ENCODE data around the gene PGD.
"Not testable (repeated sequence)": the region's sequence is repeated elsewhere in the genome, so short reads cannot be mapped to it uniquely, and the experiment has no call there.

The PGD gene

DNA sequence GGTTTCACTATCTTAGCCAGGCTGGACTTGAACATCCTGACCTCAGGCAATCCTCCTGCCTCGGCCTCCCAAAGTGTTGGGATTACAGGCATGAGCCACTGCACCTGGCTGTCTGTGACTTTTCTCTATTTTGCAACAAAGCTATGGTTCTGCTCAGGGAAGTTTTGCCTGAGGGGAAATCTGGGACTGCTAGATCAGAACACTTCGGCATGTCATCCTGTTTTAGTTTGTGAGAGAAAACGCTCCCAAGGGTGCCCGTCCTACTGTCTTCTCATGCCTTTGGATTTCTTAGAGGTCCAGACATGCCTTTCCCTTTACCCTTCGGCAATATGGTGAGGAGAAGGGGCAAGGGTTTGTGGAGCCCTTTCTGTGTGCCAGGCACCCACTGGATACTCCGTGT, 45.4 kb downstream of the PGD start:
- H3K4me3 ChIP-seq (ENCODE audit: low read length) = no peak overlapping the region
- H3K9ac ChIP-seq (ENCODE audit: low read length) = no peak overlapping the region
- H3K9me3 ChIP-seq (ENCODE audit: control insufficient read depth, low read depth, low read length) = no peaks in the 10 kb centered on the region
- H3K4me1 ChIP-seq (ENCODE audit: control insufficient read depth, low read depth, low read length) = no peaks in the 10 kb centered on the region
- H3K36me3 ChIP-seq (ENCODE audit: control insufficient read depth, low read depth, low read length) = no peaks in the 10 kb centered on the region
- no peak overlapping the region for H3K27ac ChIP-seq (ENCODE audit: low read length)
- no peaks in the 10 kb centered on the region for H3K27me3 ChIP-seq (ENCODE audit: control insufficient read depth, insufficient read depth, low read length)

DNA sequence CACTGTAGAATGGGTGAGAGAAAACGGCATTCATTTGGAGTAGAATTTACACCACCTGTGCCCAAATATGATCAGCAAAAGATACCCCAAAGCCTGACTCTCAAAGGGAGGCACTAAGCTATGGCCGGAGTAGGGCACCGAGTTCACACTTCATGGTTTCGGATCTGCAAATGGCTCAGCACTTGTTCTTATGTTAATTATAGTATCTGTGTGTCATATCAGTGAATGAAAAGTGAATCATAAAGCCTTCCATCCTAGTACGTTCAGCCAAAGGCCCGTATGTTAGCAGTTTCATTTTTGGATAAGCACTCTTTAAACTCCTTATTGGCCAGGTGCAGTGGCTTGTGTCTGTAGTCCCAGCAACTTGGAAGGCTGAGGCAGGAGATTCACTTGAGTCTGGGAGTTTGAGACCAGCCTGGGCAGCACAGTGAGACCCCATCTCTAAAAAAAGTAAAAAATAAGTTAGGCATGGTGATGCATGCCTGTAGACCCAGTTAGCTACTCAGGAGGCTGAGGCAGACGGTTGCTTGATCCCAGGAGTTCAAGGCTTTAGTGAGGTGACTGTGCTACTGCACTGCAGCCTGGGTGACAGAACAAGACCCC, 46.0 kb downstream of the PGD start:
- H3K4me3 ChIP-seq (ENCODE audit: low read length) = no peak overlapping the region
- no peaks in the 10 kb centered on the region for H3K27me3 ChIP-seq (ENCODE audit: control insufficient read depth, insufficient read depth, low read length)
- H3K9ac ChIP-seq (ENCODE audit: low read length) = no peak overlapping the region
- H3K4me1 ChIP-seq (ENCODE audit: control insufficient read depth, low read depth, low read length) = peaks cover 3% of the 10 kb centered on the region
- no peaks in the 10 kb centered on the region for H3K36me3 ChIP-seq (ENCODE audit: control insufficient read depth, low read depth, low read length)
- no peak overlapping the region for H3K27ac ChIP-seq (ENCODE audit: low read length)
- H3K9me3 ChIP-seq (ENCODE audit: control insufficient read depth, low read depth, low read length) = no peaks in the 10 kb centered on the region

DNA sequence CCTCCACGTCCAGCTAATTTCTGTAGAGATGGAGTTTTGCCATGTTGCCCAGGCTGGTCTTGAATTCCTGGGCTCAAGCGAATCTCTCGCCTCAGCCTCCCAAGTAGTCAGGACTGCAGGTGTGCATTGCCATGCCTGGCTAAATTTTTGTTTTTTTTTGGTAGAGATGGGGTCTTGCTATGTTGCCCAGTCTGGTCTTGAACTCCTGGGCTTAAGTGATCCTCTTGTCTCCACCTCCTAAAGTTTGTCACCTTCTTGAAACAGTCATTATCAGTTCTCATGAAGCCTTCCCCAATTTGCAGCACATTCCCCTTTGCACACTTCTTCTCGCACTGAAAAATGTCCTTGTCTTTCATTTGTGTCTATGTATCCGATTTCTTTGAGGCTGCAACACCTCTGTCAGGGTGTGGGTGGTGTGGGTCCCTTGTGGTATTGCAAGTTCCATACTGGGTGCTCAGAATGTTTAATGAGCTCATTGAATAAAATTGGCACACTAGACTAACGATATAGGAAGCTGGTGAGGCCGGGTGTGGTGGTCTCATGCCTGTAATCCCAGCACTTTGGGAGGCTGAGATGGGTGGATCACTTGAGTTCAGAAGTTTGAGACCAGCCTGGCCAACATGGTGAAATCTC, 48.0 kb downstream of the PGD start:
- Histone ChIP-seq H3K4me1 (ENCODE audit: control insufficient read depth, low read depth, low read length) (peaks cover 17% of the 10 kb centered on the region), H3K27ac (ENCODE audit: low read length) (no peak overlapping the region), H3K4me3 (ENCODE audit: low read length) (no peak overlapping the region), H3K9me3 (ENCODE audit: control insufficient read depth, low read depth, low read length) (no peaks in the 10 kb centered on the region), H3K27me3 (ENCODE audit: control insufficient read depth, insufficient read depth, low read length) (no peaks in the 10 kb centered on the region), H3K9ac (ENCODE audit: low read length) (no peak overlapping the region), H3K36me3 (ENCODE audit: control insufficient read depth, low read depth, low read length) (no peaks in the 10 kb centered on the region)

DNA sequence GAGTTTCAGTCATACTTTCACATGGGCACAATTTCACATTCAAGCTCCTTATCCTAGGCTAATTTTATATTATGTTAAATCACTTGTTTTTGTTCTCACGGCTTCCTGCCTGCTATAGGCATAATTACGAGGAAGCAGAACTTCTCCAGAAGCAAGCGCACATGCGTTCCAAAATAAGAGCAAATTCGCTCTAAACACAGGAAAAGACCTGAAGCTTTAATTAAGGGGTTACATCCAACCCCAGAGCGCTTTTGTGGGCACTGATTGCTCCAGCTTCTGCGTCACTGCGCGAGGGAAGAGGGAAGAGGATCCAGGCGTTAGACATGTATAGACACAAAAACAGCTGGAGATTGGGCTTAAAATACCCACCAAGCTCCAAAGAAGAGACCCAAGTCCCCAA, 50.9 kb downstream of the PGD start, which contains the start of gene CORT:
Gene CORT, plus strand, starts transcription at position 281 of the 400 bp plus-strand sequence. CDS start 193 bp downstream, outside the sequence.
- Histone ChIP-seq H3K27me3 (ENCODE audit: control insufficient read depth, insufficient read depth, low read length) (no peaks in the 10 kb centered on the region), H3K27ac (ENCODE audit: low read length) (no peak within 1 kb of the TSS), H3K36me3 (ENCODE audit: control insufficient read depth, low read depth, low read length) (no peaks in the 10 kb centered on the region), H3K9ac (ENCODE audit: low read length) (no peak within 1 kb of the TSS), H3K9me3 (ENCODE audit: control insufficient read depth, low read depth, low read length) (peaks cover 3% of the 10 kb centered on the region), H3K4me1 (ENCODE audit: control insufficient read depth, low read depth, low read length) (peaks cover 17% of the 10 kb centered on the region), H3K4me3 (ENCODE audit: low read length) (no peak within 1 kb of the TSS)

DNA sequence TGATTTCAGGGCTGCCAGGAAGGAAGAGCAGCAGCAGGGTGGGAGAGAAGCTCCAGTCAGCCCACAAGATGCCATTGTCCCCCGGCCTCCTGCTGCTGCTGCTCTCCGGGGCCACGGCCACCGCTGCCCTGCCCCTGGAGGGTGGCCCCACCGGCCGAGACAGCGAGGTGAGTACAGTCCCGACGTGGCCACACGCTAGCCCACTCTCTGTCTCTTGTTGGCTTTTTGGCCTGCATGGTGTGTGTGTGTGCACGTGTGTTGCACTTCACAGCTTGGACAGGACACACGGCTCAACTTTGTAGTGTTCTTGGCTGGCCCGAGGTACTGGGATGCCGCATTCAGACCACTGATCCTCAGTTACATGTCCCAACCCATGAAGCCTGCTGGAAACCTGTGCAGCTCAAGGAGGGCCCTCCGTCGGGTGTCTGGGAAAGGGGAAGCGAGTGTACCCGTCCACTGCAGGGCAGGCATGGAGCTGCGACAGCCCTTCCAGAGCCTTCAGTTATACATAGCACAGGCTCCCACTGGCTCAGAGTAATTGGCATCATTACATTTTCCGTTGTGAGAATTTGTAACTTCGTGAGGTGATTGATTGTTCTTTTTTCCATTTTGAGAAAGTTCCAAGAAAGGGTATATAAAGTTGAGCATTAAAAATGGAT, 51.4 kb downstream of the PGD start:
- Histone ChIP-seq H3K9me3 (ENCODE audit: control insufficient read depth, low read depth, low read length) (peaks cover 4% of the 10 kb centered on the region), H3K36me3 (ENCODE audit: control insufficient read depth, low read depth, low read length) (no peaks in the 10 kb centered on the region), H3K27me3 (ENCODE audit: control insufficient read depth, insufficient read depth, low read length) (no peaks in the 10 kb centered on the region), H3K4me3 (ENCODE audit: low read length) (no peak overlapping the region), H3K27ac (ENCODE audit: low read length) (no peak overlapping the region), H3K9ac (ENCODE audit: low read length) (no peak overlapping the region), H3K4me1 (ENCODE audit: control insufficient read depth, low read depth, low read length) (peaks cover 17% of the 10 kb centered on the region)

DNA sequence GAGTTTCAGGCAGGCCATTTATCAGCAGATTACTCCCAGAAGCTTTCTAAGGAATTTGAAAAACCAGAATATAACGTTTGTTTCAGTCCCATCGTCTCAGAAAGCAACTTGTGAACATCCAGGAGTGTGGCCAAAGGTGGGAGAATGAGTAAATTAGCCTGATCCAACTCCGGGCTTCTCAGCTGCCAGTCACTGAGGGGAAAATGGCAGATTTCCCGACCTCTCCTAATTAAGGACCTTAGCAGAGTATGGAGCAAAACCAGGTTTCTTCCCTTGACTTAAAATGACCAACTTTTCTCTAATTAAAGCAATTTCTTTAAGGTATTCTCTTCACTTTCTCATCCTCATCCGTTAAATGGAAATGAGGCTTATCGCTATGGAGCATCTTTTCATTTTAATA, 52.0 kb downstream of the PGD start:
- Histone ChIP-seq H3K4me3 (ENCODE audit: low read length) (no peak overlapping the region), H3K4me1 (ENCODE audit: control insufficient read depth, low read depth, low read length) (peaks cover 17% of the 10 kb centered on the region), H3K27ac (ENCODE audit: low read length) (no peak overlapping the region), H3K9me3 (ENCODE audit: control insufficient read depth, low read depth, low read length) (peaks cover 4% of the 10 kb centered on the region), H3K36me3 (ENCODE audit: control insufficient read depth, low read depth, low read length) (no peaks in the 10 kb centered on the region), H3K9ac (ENCODE audit: low read length) (no peak overlapping the region), H3K27me3 (ENCODE audit: control insufficient read depth, insufficient read depth, low read length) (no peaks in the 10 kb centered on the region)

DNA sequence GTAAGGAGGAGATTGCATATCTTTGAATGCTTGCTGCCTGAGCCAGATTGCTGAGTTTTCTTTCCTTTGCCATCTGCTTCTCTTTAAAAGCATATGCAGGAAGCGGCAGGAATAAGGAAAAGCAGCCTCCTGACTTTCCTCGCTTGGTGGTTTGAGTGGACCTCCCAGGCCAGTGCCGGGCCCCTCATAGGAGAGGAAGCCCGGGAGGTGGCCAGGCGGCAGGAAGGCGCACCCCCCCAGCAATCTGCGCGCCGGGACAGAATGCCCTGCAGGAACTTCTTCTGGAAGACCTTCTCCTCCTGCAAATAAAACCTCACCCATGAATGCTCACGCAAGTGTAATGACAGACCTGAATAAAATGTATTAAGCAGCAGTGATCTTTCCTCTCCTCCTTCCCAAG, 52.4 kb downstream of the PGD start:
- no peaks in the 10 kb centered on the region for H3K27me3 ChIP-seq (ENCODE audit: control insufficient read depth, insufficient read depth, low read length)
- H3K27ac ChIP-seq (ENCODE audit: low read length) = no peak overlapping the region
- H3K36me3 ChIP-seq (ENCODE audit: control insufficient read depth, low read depth, low read length) = no peaks in the 10 kb centered on the region
- H3K9ac ChIP-seq (ENCODE audit: low read length) = no peak overlapping the region
- H3K4me1 ChIP-seq (ENCODE audit: control insufficient read depth, low read depth, low read length) = peaks cover 17% of the 10 kb centered on the region
- no peak overlapping the region for H3K4me3 ChIP-seq (ENCODE audit: low read length)
- peaks cover 4% of the 10 kb centered on the region for H3K9me3 ChIP-seq (ENCODE audit: control insufficient read depth, low read depth, low read length)

DNA sequence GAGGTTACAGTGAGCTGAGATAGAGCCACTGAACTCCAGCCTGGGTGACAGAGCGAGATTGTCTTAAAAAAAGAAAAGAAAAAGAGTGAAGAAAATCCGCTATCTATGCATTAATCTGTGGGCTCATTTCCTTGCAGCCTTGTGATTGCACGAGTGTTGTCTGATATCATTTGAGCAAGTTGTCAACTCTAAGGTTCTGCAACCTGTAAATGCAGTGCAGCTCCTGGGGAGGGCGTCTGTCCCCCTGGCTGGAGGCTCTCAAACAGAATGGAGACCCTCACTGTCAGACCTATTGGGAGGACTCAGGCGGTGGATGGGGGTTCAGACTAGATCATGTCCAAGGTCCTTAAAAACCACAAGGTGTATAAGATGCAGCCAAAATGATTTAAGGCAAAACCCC, 57.2 kb downstream of the PGD start:
- Histone ChIP-seq H3K9ac (ENCODE audit: low read length) (no peak overlapping the region), H3K27me3 (ENCODE audit: control insufficient read depth, insufficient read depth, low read length) (no peaks in the 10 kb centered on the region), H3K36me3 (ENCODE audit: control insufficient read depth, low read depth, low read length) (peaks cover 13% of the 10 kb centered on the region), H3K9me3 (ENCODE audit: control insufficient read depth, low read depth, low read length) (peaks cover 4% of the 10 kb centered on the region), H3K4me1 (ENCODE audit: control insufficient read depth, low read depth, low read length) (peaks cover 7% of the 10 kb centered on the region), H3K4me3 (ENCODE audit: low read length) (no peak overlapping the region), H3K27ac (ENCODE audit: low read length) (no peak overlapping the region)

DNA sequence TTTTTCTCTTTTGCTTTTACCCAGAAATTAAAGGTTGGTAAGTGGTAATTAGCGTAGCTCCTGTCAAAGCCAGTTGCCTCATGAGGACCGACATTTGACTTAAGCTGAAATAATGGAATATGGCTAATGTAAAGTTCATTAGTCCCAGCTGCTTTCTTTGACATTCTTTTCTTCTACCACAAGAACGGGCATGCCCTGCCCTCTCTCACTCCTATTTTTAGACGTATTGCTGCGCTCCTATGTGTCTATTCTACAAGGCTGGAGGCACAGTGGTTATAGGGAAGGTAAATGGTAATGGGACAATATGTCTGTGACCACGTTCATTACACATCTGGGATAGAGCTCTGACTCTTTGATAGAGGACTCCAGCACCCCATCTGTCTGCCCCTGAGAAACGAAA, 57.8 kb downstream of the PGD start:
- Histone ChIP-seq H3K9me3 (ENCODE audit: control insufficient read depth, low read depth, low read length) (peaks cover 4% of the 10 kb centered on the region), H3K9ac (ENCODE audit: low read length) (no peak overlapping the region), H3K27me3 (ENCODE audit: control insufficient read depth, insufficient read depth, low read length) (no peaks in the 10 kb centered on the region), H3K27ac (ENCODE audit: low read length) (no peak overlapping the region), H3K4me1 (ENCODE audit: control insufficient read depth, low read depth, low read length) (peaks cover 2% of the 10 kb centered on the region), H3K4me3 (ENCODE audit: low read length) (no peak overlapping the region), H3K36me3 (ENCODE audit: control insufficient read depth, low read depth, low read length) (peaks cover 18% of the 10 kb centered on the region)

DNA sequence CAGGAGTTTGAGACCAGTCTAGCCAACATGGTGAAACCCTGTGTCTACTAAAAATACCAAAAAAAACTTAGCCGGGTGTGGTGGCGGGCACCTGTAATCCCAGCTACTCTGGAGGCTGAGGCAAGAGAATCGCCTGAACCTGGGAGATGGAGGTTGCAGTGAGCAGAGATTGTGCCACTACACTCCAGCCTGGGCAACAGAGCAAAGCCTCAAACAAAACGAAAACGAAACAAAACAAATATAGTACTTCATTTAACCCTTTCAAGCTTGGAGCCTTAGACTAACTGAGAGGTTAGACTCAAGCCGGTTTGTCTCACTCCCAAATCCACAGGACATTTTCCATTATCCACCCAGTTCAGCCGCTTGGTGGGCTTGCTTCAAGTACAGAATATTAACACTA, 58.6 kb downstream of the PGD start:
- H3K4me1 ChIP-seq (ENCODE audit: control insufficient read depth, low read depth, low read length); H3K9ac ChIP-seq (ENCODE audit: low read length); H3K27ac ChIP-seq (ENCODE audit: low read length); H3K9me3 ChIP-seq (ENCODE audit: control insufficient read depth, low read depth, low read length); H3K4me3 ChIP-seq (ENCODE audit: low read length); H3K27me3 ChIP-seq (ENCODE audit: control insufficient read depth, insufficient read depth, low read length): not testable (repeated sequence)
- H3K36me3 ChIP-seq (ENCODE audit: control insufficient read depth, low read depth, low read length) = peaks cover 22% of the 10 kb centered on the region

DNA sequence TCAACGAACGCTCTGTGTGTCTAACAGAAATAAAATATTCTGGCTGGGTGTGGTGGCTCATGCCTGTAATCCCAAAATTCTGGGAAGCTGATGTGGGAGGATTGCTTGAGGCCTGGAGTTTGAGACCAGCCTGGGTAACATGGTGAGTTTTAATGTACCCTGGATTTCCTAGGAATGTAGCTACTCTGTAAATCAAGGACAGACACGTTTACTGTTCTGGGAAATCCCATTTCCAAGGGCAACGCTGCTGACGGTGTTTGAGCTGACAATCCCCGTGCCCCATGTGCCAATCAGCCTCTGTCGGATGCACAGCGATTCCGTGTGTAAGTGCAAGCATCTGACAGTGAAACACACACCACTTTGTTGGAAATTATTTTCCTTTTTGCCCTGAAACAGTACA, 59.0 kb downstream of the PGD start:
- Histone ChIP-seq H3K9me3 (ENCODE audit: control insufficient read depth, low read depth, low read length) (peaks cover 4% of the 10 kb centered on the region), H3K4me1 (ENCODE audit: control insufficient read depth, low read depth, low read length) (no peaks in the 10 kb centered on the region), H3K27ac (ENCODE audit: low read length) (no peak overlapping the region), H3K36me3 (ENCODE audit: control insufficient read depth, low read depth, low read length) (peaks cover 26% of the 10 kb centered on the region), H3K27me3 (ENCODE audit: control insufficient read depth, insufficient read depth, low read length) (no peaks in the 10 kb centered on the region), H3K4me3 (ENCODE audit: low read length) (no peak overlapping the region), H3K9ac (ENCODE audit: low read length) (no peak overlapping the region)

DNA sequence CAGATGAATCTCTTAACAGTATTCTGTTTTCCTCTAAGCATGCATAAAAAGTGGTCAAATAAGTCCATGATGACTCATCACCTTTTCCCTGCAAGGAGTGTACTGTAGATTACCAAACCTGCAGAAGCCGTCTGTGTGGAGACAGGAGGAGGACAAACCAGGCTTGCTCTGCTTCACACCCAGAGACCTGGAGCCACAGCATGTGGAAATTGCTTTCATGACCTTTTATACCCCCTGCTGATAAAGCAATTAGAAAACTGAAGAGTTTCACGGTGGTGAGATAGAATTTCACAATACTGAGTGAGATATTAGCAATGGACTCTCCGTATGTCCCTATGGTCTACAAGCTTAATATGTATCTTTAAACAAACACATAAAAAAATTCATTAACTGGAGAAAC, 60.3 kb downstream of the PGD start:
- peaks cover 32% of the 10 kb centered on the region for H3K36me3 ChIP-seq (ENCODE audit: control insufficient read depth, low read depth, low read length)
- H3K27ac ChIP-seq (ENCODE audit: low read length) = no peak overlapping the region
- H3K9ac ChIP-seq (ENCODE audit: low read length) = no peak overlapping the region
- H3K4me3 ChIP-seq (ENCODE audit: low read length) = no peak overlapping the region
- H3K4me1 ChIP-seq (ENCODE audit: control insufficient read depth, low read depth, low read length) = no peaks in the 10 kb centered on the region
- H3K9me3 ChIP-seq (ENCODE audit: control insufficient read depth, low read depth, low read length) = peaks cover 4% of the 10 kb centered on the region
- H3K27me3 ChIP-seq (ENCODE audit: control insufficient read depth, insufficient read depth, low read length) = no peaks in the 10 kb centered on the region
